ENCODE measurements around the gene MED29. TPM values are rescaled to one million over a fixed set of nuclear protein-coding genes. Genes with fewer than 3 reads are reported as not detected.
A peak's percentile ranks its signal among the peaks of the same experiment; 100 is the strongest.

MED29 gene
- total RNA-seq, 1 donor from 2014 or later, result 36.3 TPM

DNA sequence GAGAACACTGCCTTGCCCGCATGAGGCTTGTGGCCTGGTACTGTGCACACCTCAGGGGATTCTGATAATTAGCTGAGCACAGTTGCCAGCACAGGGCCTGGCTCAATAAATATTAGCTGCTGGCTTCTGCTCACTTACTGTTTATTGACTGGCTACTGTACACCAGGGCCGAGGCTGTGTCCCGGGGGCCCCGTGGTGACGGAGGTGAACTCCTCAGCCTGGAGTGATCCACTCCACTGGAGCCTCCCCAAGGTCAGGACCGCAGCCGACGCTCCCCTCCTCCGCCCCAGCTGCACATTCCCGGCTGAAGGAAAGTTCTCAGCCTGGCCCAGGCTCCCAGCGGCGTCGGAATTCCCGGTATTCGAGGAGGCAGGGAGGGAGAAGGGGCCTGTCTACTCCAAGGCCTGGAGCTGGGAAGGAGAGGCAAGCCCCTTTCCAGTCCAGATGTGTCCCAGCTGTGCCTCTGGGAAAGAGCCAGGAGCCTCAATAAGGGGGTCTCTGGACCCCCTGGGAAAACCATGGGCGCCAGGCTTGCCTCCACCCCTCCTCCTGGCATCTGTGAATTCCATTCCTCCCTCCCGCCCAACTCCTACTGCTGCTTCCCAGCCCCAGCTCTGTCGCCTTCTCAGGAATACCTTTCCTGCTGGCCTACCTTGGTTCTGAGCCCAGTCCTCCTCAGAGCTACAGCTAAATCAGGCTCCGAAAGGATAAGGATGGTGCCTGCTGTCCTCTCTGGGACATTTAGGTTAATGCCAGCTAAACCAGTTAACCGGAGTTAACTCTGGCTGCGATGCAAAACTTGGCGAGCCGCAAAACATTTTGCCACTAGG is 37.3 kb downstream of the MED29 start:
- Mint-ChIP-seq H3K4me3 (ENCODE audit: low read depth) (no peak overlapping the region), H3K27me3 (no peaks in the 10 kb centered on the region), H3K9me3 (ENCODE audit: low read depth) (no peaks in the 10 kb centered on the region), H3K27ac (peak overlapping the region; percentile 92), H3K4me1 (ENCODE audit: low read depth) (peaks cover 9% of the 10 kb centered on the region), H3K36me3 (ENCODE audit: insufficient read depth) (peaks cover 11% of the 10 kb centered on the region)
- TF ChIP-seq, protein P1, sequence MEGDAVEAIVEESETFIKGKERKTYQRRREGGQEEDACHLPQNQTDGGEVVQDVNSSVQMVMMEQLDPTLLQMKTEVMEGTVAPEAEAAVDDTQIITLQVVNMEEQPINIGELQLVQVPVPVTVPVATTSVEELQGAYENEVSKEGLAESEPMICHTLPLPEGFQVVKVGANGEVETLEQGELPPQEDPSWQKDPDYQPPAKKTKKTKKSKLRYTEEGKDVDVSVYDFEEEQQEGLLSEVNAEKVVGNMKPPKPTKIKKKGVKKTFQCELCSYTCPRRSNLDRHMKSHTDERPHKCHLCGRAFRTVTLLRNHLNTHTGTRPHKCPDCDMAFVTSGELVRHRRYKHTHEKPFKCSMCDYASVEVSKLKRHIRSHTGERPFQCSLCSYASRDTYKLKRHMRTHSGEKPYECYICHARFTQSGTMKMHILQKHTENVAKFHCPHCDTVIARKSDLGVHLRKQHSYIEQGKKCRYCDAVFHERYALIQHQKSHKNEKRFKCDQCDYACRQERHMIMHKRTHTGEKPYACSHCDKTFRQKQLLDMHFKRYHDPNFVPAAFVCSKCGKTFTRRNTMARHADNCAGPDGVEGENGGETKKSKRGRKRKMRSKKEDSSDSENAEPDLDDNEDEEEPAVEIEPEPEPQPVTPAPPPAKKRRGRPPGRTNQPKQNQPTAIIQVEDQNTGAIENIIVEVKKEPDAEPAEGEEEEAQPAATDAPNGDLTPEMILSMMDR (IDR thresholded peaks at IDR 0.05; ENCODE audit: unreplicated experiment), result no peak
- DNase-seq (ENCODE audit: low spot score, unreplicated experiment), result no peak

DNA sequence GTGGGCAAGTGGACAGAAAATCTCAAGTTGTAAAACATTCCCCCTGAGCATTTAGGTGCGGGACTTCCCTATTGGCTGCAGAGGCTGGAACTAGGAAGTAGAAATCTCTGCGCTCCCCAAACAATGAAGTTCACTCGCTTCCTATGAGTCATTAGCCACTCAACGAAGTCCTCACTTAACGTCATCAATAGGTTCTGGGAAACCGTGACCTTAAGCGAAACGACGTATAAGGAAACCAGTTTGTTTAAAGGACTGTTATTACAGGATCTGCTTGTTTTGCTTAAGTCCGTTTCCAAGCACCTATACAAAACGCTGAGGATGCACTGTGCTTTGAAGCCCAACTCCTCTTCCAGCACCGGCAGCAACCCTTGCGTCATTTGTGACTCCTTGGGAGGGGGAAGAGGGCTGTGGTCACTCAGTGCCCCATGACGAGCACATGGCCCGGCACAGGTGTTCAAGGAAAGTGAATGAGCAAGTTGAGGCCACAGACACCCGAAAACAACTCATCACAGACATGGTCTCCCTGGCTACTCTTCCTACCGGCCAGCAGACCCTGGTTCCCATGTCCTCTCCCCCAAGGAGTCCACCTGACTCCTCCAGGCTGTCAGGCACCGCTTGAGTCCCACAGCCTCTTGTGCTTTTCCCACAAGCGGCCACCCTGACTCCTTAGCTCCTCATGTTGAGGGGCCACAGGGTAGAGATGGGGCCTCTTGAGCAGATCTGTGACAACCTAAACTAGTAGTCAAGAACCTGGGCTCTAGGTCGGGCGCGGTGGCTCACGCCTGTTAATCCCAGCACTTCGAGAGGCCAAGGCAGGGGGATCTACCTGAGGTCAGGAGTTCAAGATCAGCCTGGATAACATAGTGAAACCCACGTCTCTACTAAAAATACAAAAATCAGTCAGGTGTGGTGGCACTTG is 39.8 kb downstream of the MED29 start:
- peaks cover 17% of the 10 kb centered on the region for H3K4me1 Mint-ChIP-seq (ENCODE audit: low read depth)
- H3K27ac Mint-ChIP-seq, result peak overlapping the region; percentile 71
- no peak overlapping the region for H3K4me3 Mint-ChIP-seq (ENCODE audit: low read depth)
- H3K27me3 Mint-ChIP-seq, result no peaks in the 10 kb centered on the region
- H3K9me3 Mint-ChIP-seq (ENCODE audit: low read depth), result no peaks in the 10 kb centered on the region
- no peak for DNase-seq (ENCODE audit: low spot score, unreplicated experiment)
- peaks cover 12% of the 10 kb centered on the region for H3K36me3 Mint-ChIP-seq (ENCODE audit: insufficient read depth)
- TF ChIP-seq, protein P1 (IDR thresholded peaks at IDR 0.05; ENCODE audit: unreplicated experiment), result no peak

DNA sequence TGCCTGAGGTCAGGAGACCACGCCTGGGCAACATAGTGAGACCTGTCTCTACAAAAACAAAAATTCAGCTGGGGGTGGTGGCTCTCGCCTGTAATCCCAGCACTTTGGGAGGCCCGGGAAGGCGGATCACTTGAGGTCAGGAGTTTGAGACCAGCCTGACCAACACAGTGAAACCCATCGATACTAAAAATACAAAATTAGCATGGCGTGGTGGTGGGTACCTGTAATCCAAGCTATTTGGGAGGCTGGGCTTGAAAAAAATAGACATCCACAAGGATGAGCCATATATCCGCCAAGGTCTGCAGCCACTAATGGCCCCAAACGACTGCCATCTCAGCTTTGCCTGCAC is 41.5 kb downstream of the MED29 start:
- Mint-ChIP-seq H3K9me3 (ENCODE audit: low read depth) (no peaks in the 10 kb centered on the region), H3K4me1 (ENCODE audit: low read depth) (peaks cover 25% of the 10 kb centered on the region), H3K27ac (no peak overlapping the region), H3K36me3 (ENCODE audit: insufficient read depth) (peaks cover 12% of the 10 kb centered on the region), H3K4me3 (ENCODE audit: low read depth) (no peak overlapping the region), H3K27me3 (no peaks in the 10 kb centered on the region)
- TF ChIP-seq, protein P1 (IDR thresholded peaks at IDR 0.05; ENCODE audit: unreplicated experiment), result no peak
- DNase-seq (ENCODE audit: low spot score, unreplicated experiment), result no peak

DNA sequence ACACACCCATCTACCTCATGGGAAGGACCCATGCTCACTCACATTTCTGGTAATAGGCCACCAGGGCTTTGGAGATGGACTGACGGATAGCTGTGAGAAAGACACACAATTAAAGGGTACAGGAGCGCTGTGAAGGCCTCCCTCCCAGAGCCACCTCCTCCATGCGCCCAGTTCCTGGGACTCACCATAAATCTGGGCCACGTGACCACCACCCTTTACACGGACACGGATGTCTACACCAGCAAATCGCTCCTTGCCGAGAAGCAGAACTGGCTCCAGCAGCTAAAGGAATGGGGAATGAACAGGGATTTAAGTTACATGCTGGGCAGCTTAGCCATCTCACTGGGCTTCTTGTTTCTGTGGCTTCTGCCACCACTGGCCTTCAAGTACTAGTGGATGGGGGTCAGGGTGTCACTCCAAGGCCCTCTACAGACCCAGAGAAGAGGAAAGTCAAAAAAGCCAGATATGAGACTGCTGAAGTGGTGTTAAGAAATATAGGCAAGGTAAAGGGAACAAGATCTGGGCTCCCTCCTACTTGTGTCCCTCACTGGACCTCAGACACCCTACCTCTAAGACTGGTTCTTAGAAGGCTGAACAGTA is 42.4 kb downstream of the MED29 start:
- peaks cover 12% of the 10 kb centered on the region for H3K36me3 Mint-ChIP-seq (ENCODE audit: insufficient read depth)
- TF ChIP-seq, protein P1 (IDR thresholded peaks at IDR 0.05; ENCODE audit: unreplicated experiment), result no peak
- peak overlapping the region; percentile 32 for H3K4me3 Mint-ChIP-seq (ENCODE audit: low read depth)
- H3K27ac Mint-ChIP-seq, result no peak overlapping the region
- H3K9me3 Mint-ChIP-seq (ENCODE audit: low read depth), result no peaks in the 10 kb centered on the region
- H3K27me3 Mint-ChIP-seq, result no peaks in the 10 kb centered on the region
- peaks cover 21% of the 10 kb centered on the region for H3K4me1 Mint-ChIP-seq (ENCODE audit: low read depth)
- no peak for DNase-seq (ENCODE audit: low spot score, unreplicated experiment)

Measured in progenitor cell of endocrine pancreas (in vitro differentiated cells).